ENCODE measurements around the gene PLIN5. TPM values are rescaled to one million over a fixed set of nuclear protein-coding genes. Genes with fewer than 3 reads are reported as not detected.

PLIN5 gene
- total and polyA plus RNA-seq, 5 donors, result 25.5 to 60.3 (median 29.4) TPM

DNA sequence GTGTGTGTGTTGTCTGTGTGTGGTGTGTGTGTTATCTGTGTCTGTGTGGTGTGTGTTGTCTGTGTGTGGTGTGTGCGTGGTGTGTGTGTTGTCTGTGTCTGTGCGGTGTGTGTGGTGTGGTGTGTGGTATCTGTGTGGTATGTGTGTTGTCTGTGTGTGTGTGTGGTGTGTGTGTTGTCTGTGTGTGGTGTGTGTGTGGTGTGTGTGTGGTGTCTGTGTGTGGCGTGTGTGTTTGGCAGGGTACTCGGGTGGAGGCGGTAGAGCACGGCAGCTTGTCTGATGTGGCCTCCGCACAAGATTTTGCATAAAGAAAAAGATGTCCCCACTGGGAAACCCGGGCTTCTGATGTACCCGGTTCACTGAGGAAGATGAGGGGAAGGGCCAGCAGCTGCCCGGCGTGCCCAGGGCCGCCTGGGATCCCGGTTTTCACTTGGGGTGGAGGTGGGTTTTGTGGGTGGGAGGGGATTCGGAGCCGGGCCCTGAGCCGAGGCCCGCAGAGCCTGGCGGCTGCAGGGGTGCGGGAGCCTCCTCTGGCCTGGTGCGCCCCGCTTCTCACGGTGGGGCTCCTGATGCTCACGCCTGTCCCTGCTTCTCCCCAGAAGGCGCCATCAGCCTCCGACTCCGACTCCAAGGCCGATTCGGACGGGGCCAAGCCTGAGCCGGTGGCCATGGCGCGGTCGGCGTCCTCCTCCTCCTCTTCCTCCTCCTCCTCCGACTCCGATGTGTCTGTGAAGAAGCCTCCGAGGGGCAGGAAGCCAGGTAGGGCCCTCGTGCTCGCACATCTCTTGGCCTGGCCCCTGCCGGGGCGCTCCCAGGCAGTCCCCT lies 41.7 kb downstream of the PLIN5 start:
- DNase-seq (peak in 2 of 3 donors; percentile 40 to 48), ATAC-seq (no peak)
- Histone ChIP-seq H3K4me1 (ENCODE audit: control insufficient read depth, insufficient read depth, low read length) (no peaks in the 10 kb centered on the region), H3K27ac (ENCODE audit: low read length) (no peak overlapping the region), H3K27me3 (ENCODE audit: control insufficient read depth, insufficient read depth) (no peaks in the 10 kb centered on the region), H3K9me3 (ENCODE audit: control insufficient read depth, low read length) (no peaks in the 10 kb centered on the region), H3K4me3 (ENCODE audit: low read length) (no peak overlapping the region)
- WGBS, result 93% methylated on average over 41 of the region's 41 CpGs
- intact Hi-C loops (cut with DNase I), result no loop called here

DNA sequence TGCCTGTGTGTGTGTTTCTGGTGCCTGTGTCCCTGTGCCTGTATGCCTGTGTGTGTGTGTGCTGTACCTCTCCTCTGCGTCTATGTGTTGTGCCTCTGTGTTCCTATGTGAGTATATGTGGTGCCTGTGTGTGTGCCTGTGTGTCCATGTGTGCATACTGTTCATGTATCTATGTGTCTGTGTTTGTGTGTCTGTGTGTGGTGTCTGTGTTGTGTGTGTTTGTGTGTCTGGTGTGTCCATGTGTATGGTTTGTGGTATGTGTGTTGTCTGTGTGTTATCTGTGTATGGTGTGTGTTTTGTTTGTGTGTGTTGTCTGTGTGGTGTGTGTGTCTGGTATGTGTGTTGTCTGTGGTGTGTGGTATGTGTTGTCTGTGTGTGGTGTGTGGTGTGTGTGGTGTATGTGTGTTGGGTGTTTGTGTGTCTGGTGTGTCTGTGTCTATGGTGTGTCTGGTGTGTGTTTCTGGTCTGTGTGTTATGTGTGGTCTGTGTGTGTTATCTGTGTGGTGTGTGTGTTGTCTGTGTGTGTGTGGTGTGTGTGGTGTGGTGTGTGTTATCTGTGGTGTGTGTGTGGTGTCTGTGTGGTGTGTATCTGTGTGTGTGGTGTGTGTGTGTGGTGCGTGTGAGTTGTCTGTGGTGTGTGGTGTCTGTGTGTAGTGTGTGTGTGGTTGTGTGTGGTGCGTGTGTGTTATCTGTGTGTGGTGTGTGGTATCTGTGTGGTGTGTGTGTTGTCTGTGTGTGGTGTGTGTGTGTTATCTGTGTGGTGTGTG lies 42.5 kb downstream of the PLIN5 start:
- H3K9me3 ChIP-seq (ENCODE audit: control insufficient read depth, low read length), result no peaks in the 10 kb centered on the region
- H3K27ac ChIP-seq (ENCODE audit: low read length), result no peak overlapping the region
- ATAC-seq, result no peak
- no peak overlapping the region for H3K4me3 ChIP-seq (ENCODE audit: low read length)
- intact Hi-C loops (cut with DNase I), result no loop called here
- no peak for DNase-seq
- no peaks in the 10 kb centered on the region for H3K4me1 ChIP-seq (ENCODE audit: control insufficient read depth, insufficient read depth, low read length)
- 97% methylated on average over 3 of the region's 3 CpGs for WGBS
- H3K27me3 ChIP-seq (ENCODE audit: control insufficient read depth, insufficient read depth), result no peaks in the 10 kb centered on the region

DNA sequence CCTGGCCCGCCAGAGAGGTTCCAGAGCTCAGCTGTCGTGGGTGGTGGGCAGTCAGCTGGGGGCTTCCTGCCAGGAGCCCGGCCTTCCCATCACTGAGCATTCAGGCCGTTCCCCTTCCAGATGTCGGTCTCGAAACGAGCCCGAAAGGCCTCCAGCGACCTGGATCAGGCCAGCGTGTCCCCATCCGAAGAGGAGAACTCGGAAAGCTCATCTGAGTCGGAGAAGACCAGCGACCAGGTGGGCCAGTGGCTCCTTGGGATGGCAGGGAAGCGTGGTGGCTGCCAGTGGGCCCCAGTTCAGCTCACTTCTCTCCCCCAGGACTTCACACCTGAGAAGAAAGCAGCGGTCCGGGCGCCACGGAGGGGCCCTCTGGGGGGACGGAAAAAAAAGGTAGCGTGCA lies 43.6 kb downstream of the PLIN5 start:
- Histone ChIP-seq H3K27ac (ENCODE audit: low read length) (no peak overlapping the region), H3K27me3 (ENCODE audit: control insufficient read depth, insufficient read depth) (no peaks in the 10 kb centered on the region), H3K9me3 (ENCODE audit: control insufficient read depth, low read length) (no peaks in the 10 kb centered on the region), H3K4me1 (ENCODE audit: control insufficient read depth, insufficient read depth, low read length) (no peaks in the 10 kb centered on the region), H3K4me3 (ENCODE audit: low read length) (no peak overlapping the region)
- WGBS, result 97% methylated on average over 21 of the region's 21 CpGs
- intact Hi-C loops (cut with DNase I), result no loop called here
- peak in 1 of 3 donors; percentile 46 for DNase-seq
- no peak for ATAC-seq

DNA sequence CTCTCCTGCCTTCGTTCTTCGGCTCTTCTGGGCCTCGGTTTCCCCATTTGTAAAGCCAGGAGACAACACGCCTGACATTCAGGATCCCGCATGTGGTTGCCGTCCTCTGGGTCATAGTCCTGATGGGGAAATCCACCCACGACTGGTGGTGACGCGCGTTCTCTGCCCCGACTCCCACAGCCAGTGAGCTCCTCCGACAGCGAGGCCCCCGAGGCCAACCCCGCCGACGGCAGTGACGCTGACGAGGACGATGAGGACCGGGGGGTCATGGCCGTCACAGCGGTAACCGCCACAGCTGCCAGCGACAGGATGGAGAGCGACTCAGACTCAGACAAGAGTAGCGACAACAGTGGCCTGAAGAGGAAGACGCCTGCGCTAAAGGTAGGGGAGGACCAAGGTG lies 46.5 kb downstream of the PLIN5 start:
- Histone ChIP-seq H3K4me3 (ENCODE audit: low read length) (no peak overlapping the region), H3K27ac (ENCODE audit: low read length) (no peak overlapping the region), H3K27me3 (ENCODE audit: control insufficient read depth, insufficient read depth) (no peaks in the 10 kb centered on the region), H3K9me3 (ENCODE audit: control insufficient read depth, low read length) (no peaks in the 10 kb centered on the region), H3K4me1 (ENCODE audit: control insufficient read depth, insufficient read depth, low read length) (no peaks in the 10 kb centered on the region)
- no peak for ATAC-seq
- DNase-seq, result peak in 1 of 3 donors; percentile 32
- WGBS, result 94% methylated on average over 29 of the region's 29 CpGs
- intact Hi-C loops (cut with DNase I), result no loop called here

DNA sequence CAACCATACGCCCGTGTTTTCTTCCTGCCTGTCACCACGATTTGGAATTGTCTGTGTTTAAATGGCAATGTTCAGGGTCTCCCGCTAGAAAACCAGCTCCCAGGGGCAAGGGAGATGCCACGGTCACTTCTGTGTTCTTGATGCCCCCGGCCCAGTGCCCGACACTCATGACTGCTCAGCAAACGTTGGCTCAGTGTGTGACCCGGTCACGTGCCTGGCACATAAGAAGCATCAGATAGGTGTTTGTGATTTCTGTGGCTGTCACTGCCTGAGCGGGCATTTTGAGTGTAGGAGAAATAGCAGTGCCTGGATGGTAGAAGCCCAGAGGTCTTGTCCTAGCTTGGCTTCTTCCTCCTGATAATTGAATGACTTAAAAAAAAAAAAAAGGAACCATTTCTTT lies 47.5 kb downstream of the PLIN5 start:
- Histone ChIP-seq H3K4me1 (ENCODE audit: control insufficient read depth, insufficient read depth, low read length) (no peaks in the 10 kb centered on the region), H3K27ac (ENCODE audit: low read length) (no peak overlapping the region), H3K9me3 (ENCODE audit: control insufficient read depth, low read length) (no peaks in the 10 kb centered on the region), H3K27me3 (ENCODE audit: control insufficient read depth, insufficient read depth) (no peaks in the 10 kb centered on the region), H3K4me3 (ENCODE audit: low read length) (no peak overlapping the region)
- DNase-seq (peak in 1 of 3 donors; percentile 51), ATAC-seq (peak; percentile 32 to 71)
- 68% methylated on average over 11 of the region's 11 CpGs for WGBS
- intact Hi-C loops (cut with DNase I), result no loop called here

DNA sequence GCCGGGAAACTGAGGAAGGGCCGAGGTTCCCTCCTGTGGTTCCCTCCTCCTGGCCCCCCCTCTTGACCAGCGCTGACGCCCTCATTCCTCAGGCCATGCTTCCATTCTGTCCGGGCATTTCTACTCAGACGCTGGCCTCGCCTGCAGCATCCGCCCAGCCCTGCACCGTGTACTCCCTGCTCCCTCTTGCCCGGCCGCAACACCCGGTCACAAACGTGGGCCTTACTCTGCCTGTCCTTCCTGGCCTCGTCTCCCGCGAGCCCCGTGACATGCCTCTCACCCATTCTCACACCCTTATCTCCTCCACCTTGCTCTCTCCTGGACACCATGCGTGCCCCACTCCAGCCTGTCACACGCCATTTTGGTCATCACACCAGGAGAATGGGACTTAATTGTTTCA lies 51.6 kb downstream of the PLIN5 start:
- ATAC-seq (peak in 1 of 2 donors; percentile 42), DNase-seq (no peak)
- H3K9me3 ChIP-seq (ENCODE audit: control insufficient read depth, low read length), result no peaks in the 10 kb centered on the region
- intact Hi-C loops (cut with DNase I), result no loop called here
- 88% methylated on average over 19 of the region's 19 CpGs for WGBS
- H3K27me3 ChIP-seq (ENCODE audit: control insufficient read depth, insufficient read depth), result no peaks in the 10 kb centered on the region
- no peak overlapping the region for H3K4me3 ChIP-seq (ENCODE audit: low read length)
- H3K4me1 ChIP-seq (ENCODE audit: control insufficient read depth, insufficient read depth, low read length), result no peaks in the 10 kb centered on the region
- H3K27ac ChIP-seq (ENCODE audit: low read length), result no peak overlapping the region

DNA sequence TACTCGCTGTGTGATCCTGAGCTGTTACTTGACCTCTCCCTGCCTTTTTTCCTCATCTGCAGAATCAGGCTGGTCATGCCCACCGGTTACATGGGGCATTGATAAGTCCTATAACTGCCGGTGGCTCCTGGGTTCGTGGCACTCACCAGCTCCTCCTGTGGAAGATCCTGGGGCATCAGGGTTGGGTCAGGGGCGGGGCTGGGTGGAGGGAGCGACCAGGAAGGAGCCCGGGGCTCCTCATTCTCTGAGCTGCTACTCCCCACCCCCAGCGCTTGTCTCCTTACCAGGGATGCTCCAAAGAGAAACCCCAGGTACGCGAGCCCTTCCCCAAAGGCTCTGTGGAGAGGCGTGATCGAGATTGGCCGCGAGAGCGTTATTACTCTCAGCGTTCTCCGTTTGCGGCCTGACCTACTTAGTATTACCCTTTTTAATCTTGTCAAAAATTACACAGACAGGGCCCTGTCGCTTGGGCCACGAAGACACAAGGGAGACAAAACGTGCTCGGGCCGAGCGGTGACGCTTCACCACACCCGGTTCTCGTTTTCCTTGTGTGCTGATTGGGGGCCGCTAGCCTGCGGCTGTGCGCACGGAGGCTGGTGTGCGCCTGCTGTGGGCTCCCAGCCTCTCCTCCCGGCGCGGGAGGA lies 52.2 kb downstream of the PLIN5 start:
- Histone ChIP-seq H3K27me3 (ENCODE audit: control insufficient read depth, insufficient read depth) (no peaks in the 10 kb centered on the region), H3K27ac (ENCODE audit: low read length) (no peak overlapping the region), H3K4me1 (ENCODE audit: control insufficient read depth, insufficient read depth, low read length) (no peaks in the 10 kb centered on the region), H3K4me3 (ENCODE audit: low read length) (no peak overlapping the region), H3K9me3 (ENCODE audit: control insufficient read depth, low read length) (no peaks in the 10 kb centered on the region)
- intact Hi-C loops (cut with DNase I), result no loop called here
- ATAC-seq (no peak), DNase-seq (no peak)
- WGBS, result 92% methylated on average over 35 of the region's 35 CpGs

DNA sequence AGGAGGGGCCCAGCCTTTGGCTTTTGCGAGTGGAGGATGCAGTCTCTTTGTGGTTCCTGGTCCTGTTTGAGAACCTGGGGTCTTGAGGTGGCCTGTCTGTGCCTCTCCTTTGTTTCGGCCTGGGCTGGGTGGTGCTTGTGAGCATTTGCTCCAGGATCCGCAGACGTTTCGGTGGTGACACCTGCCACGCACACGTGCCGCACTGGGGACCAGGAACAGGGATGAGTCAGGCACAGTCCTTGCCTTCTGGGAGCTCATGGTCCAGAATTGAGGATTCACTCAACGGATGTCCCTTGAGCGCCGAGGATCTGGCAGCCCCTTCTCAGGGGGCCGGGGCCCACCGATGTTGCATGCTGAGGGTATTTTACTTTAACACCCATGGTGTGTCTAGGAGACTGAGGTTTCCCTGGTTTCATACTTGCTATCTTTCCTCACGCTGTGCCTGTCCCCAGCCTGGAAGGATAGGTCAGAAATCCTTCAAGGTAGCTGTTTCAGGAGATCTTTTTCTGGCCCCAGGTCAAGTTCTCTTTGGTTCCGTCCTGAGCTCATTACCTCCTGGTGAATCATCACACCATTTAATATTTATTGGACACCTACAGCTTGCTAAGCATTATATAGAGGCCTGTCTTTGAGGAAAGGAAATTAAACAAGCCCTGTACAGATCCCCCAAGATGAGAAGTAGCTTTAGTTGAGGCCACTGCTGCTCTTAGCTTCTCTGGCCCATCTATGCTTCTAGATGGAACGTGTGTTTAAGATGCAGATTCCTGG lies 57.8 kb downstream of the PLIN5 start:
- Histone ChIP-seq H3K4me1 (ENCODE audit: control insufficient read depth, insufficient read depth, low read length) (peaks cover 3% of the 10 kb centered on the region), H3K4me3 (ENCODE audit: low read length) (no peak overlapping the region), H3K27ac (ENCODE audit: low read length) (no peak overlapping the region), H3K27me3 (ENCODE audit: control insufficient read depth, insufficient read depth) (no peaks in the 10 kb centered on the region), H3K9me3 (ENCODE audit: control insufficient read depth, low read length) (no peaks in the 10 kb centered on the region)
- intact Hi-C loops (cut with DNase I), result no loop called here
- no peak for ATAC-seq
- no peak for DNase-seq
- 86% methylated on average over 16 of the region's 16 CpGs for WGBS

DNA sequence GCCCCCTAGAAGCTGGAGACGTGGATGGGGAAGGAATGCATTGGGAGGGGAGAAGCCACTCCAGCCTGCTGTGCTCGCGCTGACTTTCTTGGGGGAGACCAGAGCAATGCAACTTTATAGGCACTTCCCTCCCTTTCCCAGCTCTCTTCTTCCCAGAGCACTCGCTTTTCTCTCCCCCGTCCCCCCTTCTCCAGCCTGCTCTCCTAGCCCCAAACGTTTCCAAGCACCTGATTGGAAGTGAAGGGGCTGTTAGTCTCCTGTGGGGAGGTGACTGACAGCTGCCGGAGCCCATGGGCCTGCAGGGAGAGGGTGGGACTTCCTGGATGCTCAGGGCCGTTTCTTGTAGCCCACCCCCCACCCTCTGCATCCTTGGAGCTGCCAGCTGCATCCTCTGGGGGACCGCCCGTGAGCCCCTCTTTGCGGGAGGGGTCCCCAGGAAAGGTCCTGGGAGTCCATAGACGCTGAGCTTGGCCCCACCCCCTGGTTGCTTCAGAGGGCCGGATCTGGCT lies 60.5 kb downstream of the PLIN5 start:
- H3K27ac ChIP-seq (ENCODE audit: low read length), result no peak overlapping the region
- H3K4me3 ChIP-seq (ENCODE audit: low read length), result no peak overlapping the region
- intact Hi-C loops (cut with DNase I), result no loop called here
- DNase-seq, result peak in 2 of 3 donors; percentile 49 to 65
- WGBS, result 25% methylated on average over 13 of the region's 13 CpGs
- peaks cover 3% of the 10 kb centered on the region for H3K4me1 ChIP-seq (ENCODE audit: control insufficient read depth, insufficient read depth, low read length)
- H3K27me3 ChIP-seq (ENCODE audit: control insufficient read depth, insufficient read depth), result no peaks in the 10 kb centered on the region
- H3K9me3 ChIP-seq (ENCODE audit: control insufficient read depth, low read length), result no peaks in the 10 kb centered on the region
- ATAC-seq, result no peak

DNA sequence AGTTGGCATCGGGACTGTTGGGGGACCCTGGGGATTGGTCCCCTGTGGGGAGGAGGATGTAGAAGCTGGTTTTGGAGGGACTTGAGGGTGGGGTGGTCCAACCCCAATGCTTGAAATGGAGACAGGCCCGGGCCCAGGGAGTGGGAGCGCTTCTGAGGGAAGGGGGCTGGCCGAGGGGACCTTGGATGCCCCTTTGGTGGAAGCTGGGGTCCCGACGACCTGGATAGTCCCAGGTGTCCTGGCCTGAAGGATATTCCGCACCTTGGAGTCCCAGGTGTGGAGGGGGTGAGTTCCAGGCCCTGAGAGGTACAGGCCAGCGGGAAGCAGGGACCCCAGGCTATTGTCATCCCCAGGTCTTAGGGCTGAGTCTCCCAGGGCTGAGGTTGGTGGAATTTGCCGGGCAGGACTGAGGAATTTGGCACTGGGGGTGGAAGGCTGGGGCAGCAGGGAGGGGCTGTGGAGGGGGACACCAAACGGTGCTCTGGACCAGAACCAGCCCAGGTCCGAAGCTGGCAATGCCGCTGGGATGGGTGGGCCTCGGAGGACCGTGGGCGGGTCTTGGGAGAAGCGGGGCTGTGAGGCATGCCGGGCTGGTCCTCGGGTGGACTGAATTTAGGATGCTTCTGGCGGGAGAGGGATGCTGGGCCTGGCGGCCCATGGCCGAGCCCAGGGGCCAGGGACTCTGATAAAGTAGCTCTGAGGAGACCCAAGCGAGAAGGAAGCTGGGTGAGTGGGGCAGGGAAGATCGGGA lies 61.1 kb downstream of the PLIN5 start:
- DNase-seq (peak in 2 of 3 donors; percentile 58 to 63), ATAC-seq (no peak)
- Histone ChIP-seq H3K9me3 (ENCODE audit: control insufficient read depth, low read length) (no peaks in the 10 kb centered on the region), H3K4me3 (ENCODE audit: low read length) (no peak overlapping the region), H3K27me3 (ENCODE audit: control insufficient read depth, insufficient read depth) (no peaks in the 10 kb centered on the region), H3K4me1 (ENCODE audit: control insufficient read depth, insufficient read depth, low read length) (peaks cover 3% of the 10 kb centered on the region), H3K27ac (ENCODE audit: low read length) (no peak overlapping the region)
- 31% methylated on average over 23 of the region's 23 CpGs for WGBS
- intact Hi-C loops (cut with DNase I), result no loop called here
